Measurements from ENCODE around the gene GRIN2C.

Gene GRIN2C

GRCh38 chr17:74795327-74796020, 64.2 kb downstream of the GRIN2C start:
- no peak overlapping the region for H3K4me3 ChIP-seq (ENCODE audit: low read depth, low read length, poor library complexity, severe bottlenecking)

GRCh38 chr17:74792586-74793105, 67.0 kb downstream of the GRIN2C start:
- Histone ChIP-seq H3K9me3 (ENCODE audit: low read length) (no peaks in the 10 kb centered on the region), H4K20me1 (ENCODE audit: insufficient read depth, low read length) (no peaks in the 10 kb centered on the region), H3K4me1 (ENCODE audit: insufficient read depth, low read length, severe bottlenecking) (no peaks in the 10 kb centered on the region), H2AFZ (ENCODE audit: low read length) (no peak overlapping the region), H3F3A (ENCODE audit: insufficient read depth, low read length) (no peaks in the 10 kb centered on the region), H3K9me2 (ENCODE audit: low read depth, low read length) (no peaks in the 10 kb centered on the region), H3K79me2 (ENCODE audit: insufficient read depth, low read length) (no peaks in the 10 kb centered on the region), H3K27ac (ENCODE audit: low read depth, low read length, poor library complexity, severe bottlenecking) (no peak overlapping the region), H3K27me3 (ENCODE audit: insufficient read depth, low read length) (no peaks in the 10 kb centered on the region), H3K4me3 (ENCODE audit: low read depth, low read length, poor library complexity, severe bottlenecking) (no peak overlapping the region), H3K4me2 (ENCODE audit: low read length) (no peak overlapping the region), H3K36me3 (ENCODE audit: insufficient read depth, low read length) (peaks cover 7% of the 10 kb centered on the region; the same call in 1 of the 2 replicates), H3K9ac (ENCODE audit: low read length) (no peak overlapping the region)
- TF ChIP-seq EZH2 (IDR thresholded peaks at IDR 0.05; ENCODE audit: borderline replicate concordance, low read length) (no peak), CTCF (IDR thresholded peaks at IDR 0.05; ENCODE audit: low read length) (no peak)

More at GRCh38 chr17:74795327-74796020, 64.2 kb downstream of the GRIN2C start:
- Histone ChIP-seq H3K79me2 (ENCODE audit: insufficient read depth, low read length) (no peaks in the 10 kb centered on the region), H2AFZ (ENCODE audit: low read length) (no peak overlapping the region), H4K20me1 (ENCODE audit: insufficient read depth, low read length) (no peaks in the 10 kb centered on the region), H3K4me1 (ENCODE audit: insufficient read depth, low read length, severe bottlenecking) (no peaks in the 10 kb centered on the region), H3K27ac (ENCODE audit: low read depth, low read length, poor library complexity, severe bottlenecking) (no peak overlapping the region), H3F3A (ENCODE audit: insufficient read depth, low read length) (no peaks in the 10 kb centered on the region), H3K27me3 (ENCODE audit: insufficient read depth, low read length) (no peaks in the 10 kb centered on the region), H3K4me2 (ENCODE audit: low read length) (no peak overlapping the region), H3K36me3 (ENCODE audit: insufficient read depth, low read length) (peaks cover 7% of the 10 kb centered on the region; the same call in 1 of the 2 replicates), H3K9me3 (ENCODE audit: low read length) (no peaks in the 10 kb centered on the region), H3K9ac (ENCODE audit: low read length) (no peak overlapping the region), H3K9me2 (ENCODE audit: low read depth, low read length) (no peaks in the 10 kb centered on the region)
- TF ChIP-seq EZH2 (IDR thresholded peaks at IDR 0.05; ENCODE audit: borderline replicate concordance, low read length) (no peak), CTCF (IDR thresholded peaks at IDR 0.05; ENCODE audit: low read length) (no peak)

Data from OCI-LY1 (cell line).